ENCODE measurements around the gene UPF3A.

UPF3A gene

DNA sequence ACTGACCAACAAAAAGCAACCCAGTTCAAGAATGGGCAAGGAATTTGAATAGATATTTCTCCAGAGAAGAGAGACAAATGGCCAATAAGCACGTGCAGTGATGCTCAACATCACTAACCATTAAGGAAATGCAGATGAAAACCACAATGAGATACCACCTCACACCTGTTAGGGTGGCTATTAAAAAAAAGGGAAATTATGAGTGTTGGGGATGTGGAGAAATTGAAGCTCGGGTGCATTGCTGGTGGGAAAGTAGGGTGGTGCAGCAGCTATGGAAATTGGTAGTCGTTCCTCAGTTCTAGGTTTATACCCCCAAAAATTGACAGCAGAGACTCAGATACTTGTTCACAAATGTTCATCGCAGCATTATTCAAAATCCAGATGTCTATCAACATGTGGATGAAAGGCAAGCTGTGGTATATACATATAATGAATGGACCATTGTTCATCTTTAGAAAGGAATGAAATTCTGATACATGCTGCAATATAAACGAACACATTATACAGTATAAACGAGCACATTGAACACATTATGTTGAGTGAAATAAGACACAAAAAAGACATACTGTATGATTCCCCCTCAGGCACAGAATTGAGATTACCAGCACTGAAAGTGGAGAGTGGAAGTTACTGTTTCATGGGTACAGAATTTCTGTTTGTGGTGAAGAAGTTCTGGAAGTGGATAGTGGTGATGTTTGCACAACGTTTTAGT, 33.8 kb downstream of the UPF3A start:
- peak overlapping the region; percentile 69 for H3K4me3 ChIP-seq (replicated peaks; ENCODE audit: insufficient read depth, low read length)
- no peak for TF ChIP-seq GABPA (IDR thresholded peaks at IDR 0.05; ENCODE audit: low read depth)
- TF ChIP-seq, protein P1, sequence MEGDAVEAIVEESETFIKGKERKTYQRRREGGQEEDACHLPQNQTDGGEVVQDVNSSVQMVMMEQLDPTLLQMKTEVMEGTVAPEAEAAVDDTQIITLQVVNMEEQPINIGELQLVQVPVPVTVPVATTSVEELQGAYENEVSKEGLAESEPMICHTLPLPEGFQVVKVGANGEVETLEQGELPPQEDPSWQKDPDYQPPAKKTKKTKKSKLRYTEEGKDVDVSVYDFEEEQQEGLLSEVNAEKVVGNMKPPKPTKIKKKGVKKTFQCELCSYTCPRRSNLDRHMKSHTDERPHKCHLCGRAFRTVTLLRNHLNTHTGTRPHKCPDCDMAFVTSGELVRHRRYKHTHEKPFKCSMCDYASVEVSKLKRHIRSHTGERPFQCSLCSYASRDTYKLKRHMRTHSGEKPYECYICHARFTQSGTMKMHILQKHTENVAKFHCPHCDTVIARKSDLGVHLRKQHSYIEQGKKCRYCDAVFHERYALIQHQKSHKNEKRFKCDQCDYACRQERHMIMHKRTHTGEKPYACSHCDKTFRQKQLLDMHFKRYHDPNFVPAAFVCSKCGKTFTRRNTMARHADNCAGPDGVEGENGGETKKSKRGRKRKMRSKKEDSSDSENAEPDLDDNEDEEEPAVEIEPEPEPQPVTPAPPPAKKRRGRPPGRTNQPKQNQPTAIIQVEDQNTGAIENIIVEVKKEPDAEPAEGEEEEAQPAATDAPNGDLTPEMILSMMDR (IDR thresholded peaks at IDR 0.05; ENCODE audit: insufficient read depth, low read length): no peak
- TF ChIP-seq POLR2AphosphoS5 (IDR thresholded peaks at IDR 0.05; ENCODE audit: low read depth): no peak
- TF ChIP-seq SPI1 (IDR thresholded peaks at IDR 0.05; ENCODE audit: borderline replicate concordance, low read depth): no peak
- TF ChIP-seq, protein P2, sequence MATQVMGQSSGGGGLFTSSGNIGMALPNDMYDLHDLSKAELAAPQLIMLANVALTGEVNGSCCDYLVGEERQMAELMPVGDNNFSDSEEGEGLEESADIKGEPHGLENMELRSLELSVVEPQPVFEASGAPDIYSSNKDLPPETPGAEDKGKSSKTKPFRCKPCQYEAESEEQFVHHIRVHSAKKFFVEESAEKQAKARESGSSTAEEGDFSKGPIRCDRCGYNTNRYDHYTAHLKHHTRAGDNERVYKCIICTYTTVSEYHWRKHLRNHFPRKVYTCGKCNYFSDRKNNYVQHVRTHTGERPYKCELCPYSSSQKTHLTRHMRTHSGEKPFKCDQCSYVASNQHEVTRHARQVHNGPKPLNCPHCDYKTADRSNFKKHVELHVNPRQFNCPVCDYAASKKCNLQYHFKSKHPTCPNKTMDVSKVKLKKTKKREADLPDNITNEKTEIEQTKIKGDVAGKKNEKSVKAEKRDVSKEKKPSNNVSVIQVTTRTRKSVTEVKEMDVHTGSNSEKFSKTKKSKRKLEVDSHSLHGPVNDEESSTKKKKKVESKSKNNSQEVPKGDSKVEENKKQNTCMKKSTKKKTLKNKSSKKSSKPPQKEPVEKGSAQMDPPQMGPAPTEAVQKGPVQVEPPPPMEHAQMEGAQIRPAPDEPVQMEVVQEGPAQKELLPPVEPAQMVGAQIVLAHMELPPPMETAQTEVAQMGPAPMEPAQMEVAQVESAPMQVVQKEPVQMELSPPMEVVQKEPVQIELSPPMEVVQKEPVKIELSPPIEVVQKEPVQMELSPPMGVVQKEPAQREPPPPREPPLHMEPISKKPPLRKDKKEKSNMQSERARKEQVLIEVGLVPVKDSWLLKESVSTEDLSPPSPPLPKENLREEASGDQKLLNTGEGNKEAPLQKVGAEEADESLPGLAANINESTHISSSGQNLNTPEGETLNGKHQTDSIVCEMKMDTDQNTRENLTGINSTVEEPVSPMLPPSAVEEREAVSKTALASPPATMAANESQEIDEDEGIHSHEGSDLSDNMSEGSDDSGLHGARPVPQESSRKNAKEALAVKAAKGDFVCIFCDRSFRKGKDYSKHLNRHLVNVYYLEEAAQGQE (IDR thresholded peaks at IDR 0.05; ENCODE audit: insufficient replicate concordance, low read depth): no peak

DNA sequence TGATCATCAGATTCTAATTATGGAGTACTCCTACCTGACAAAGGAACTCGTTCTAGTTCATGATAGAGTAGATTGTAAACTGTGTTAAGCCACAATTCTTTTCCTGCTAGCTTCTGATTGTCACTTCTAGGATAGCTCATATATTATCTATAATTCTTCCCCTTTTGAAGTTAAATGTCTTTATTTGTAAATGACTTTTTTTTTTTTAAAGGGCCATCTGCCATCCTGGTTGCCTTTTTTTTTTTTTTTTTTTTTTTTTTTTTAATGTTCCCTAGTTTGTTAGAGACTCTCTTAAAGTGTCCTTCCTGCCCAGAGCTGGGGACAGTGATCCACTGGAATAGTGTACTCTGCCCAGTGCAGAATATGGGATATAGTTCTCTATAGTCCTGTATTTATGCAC, 37.2 kb downstream of the UPF3A start:
- TF ChIP-seq, protein P2 (IDR thresholded peaks at IDR 0.05; ENCODE audit: insufficient replicate concordance, low read depth): no peak
- TF ChIP-seq GABPA (IDR thresholded peaks at IDR 0.05; ENCODE audit: low read depth): no peak
- TF ChIP-seq POLR2AphosphoS5 (IDR thresholded peaks at IDR 0.05; ENCODE audit: low read depth): no peak
- no peak for TF ChIP-seq SPI1 (IDR thresholded peaks at IDR 0.05; ENCODE audit: borderline replicate concordance, low read depth)
- TF ChIP-seq, protein P1 (IDR thresholded peaks at IDR 0.05; ENCODE audit: insufficient read depth, low read length): no peak
- H3K27ac ChIP-seq (replicated peaks): no peak overlapping the region
- DNase-seq (ENCODE audit: low read depth in 1 of 2, low spot score in 1 of 2): no peak
- H3K4me3 ChIP-seq (replicated peaks; ENCODE audit: insufficient read depth, low read length): no peak overlapping the region
- no peaks in the 10 kb centered on the region for H3K27me3 ChIP-seq (ENCODE audit: insufficient read depth, poor library complexity, severe bottlenecking)

More for the DNA sequence above, 33.8 kb downstream of the UPF3A start:
- peak overlapping the region; percentile 79 for H3K27ac ChIP-seq (replicated peaks)
- no peaks in the 10 kb centered on the region for H3K27me3 ChIP-seq (ENCODE audit: insufficient read depth, poor library complexity, severe bottlenecking)
- peak in 1 of 2 experiments; percentile 18 for DNase-seq (ENCODE audit: low read depth in 1 of 2, low spot score in 1 of 2)

DNA sequence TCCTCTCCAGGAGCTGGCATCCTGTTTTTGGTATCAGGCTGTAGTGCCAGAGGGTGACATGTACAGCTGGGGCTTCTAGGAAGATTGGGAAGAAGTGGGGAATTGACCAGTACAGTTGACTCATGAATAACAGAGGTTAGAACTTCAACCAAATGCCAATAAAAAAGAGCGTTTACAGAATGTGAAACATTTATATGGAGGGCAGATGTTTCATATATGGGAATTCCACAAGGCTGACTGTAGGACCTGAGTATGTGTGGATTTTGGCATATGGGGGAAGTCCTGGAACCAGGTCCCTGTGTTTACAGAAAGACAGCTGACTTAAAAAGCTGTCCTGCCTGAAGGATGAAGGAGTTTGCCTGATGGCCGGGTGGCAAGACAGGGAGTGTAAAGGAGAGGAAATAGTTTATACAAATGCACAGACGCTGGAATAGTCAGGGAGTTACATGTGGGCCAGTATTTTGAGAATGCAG, 38.1 kb downstream of the UPF3A start:
- H3K27ac ChIP-seq (replicated peaks): no peak overlapping the region
- TF ChIP-seq, protein P1 (IDR thresholded peaks at IDR 0.05; ENCODE audit: insufficient read depth, low read length): no peak
- TF ChIP-seq GABPA (IDR thresholded peaks at IDR 0.05; ENCODE audit: low read depth): no peak
- TF ChIP-seq, protein P2 (IDR thresholded peaks at IDR 0.05; ENCODE audit: insufficient replicate concordance, low read depth): no peak
- TF ChIP-seq POLR2AphosphoS5 (IDR thresholded peaks at IDR 0.05; ENCODE audit: low read depth): no peak
- no peak for TF ChIP-seq SPI1 (IDR thresholded peaks at IDR 0.05; ENCODE audit: borderline replicate concordance, low read depth)
- no peak for DNase-seq (ENCODE audit: low read depth in 1 of 2, low spot score in 1 of 2)

More for the DNA sequence above, 38.1 kb downstream of the UPF3A start:
- no peaks in the 10 kb centered on the region for H3K27me3 ChIP-seq (ENCODE audit: insufficient read depth, poor library complexity, severe bottlenecking)
- H3K4me3 ChIP-seq (replicated peaks; ENCODE audit: insufficient read depth, low read length): no peak overlapping the region

All from HL-60 (cell line).